Measurements from ENCODE around the gene ACADVL. TPM values are rescaled to one million over a fixed set of nuclear protein-coding genes. Genes with fewer than 3 reads are reported as not detected.
"Not testable (repeated sequence)": the region's sequence is repeated elsewhere in the genome, so short reads cannot be mapped to it uniquely, and the experiment has no call there.

The ACADVL gene
- total RNA-seq, 1 donor: 163 TPM

- peak overlapping the region; percentile 79 for H2AFZ ChIP-seq (ENCODE audit: low read length)
- H3K79me2 ChIP-seq (ENCODE audit: insufficient read depth, low read length): no peaks in the 10 kb centered on the region
- H3K36me3 ChIP-seq (ENCODE audit: insufficient read depth, low read length): no peaks in the 10 kb centered on the region
- H3K27ac ChIP-seq (ENCODE audit: low read depth, low read length): no peak overlapping the region
- peaks cover 18% of the 10 kb centered on the region for H3K4me1 ChIP-seq (ENCODE audit: insufficient read depth, low read length)
- H3K27me3 ChIP-seq (ENCODE audit: insufficient read depth, low read length): peaks cover 4% of the 10 kb centered on the region
- H3K9me3 ChIP-seq (ENCODE audit: low read depth, low read length): no peaks in the 10 kb centered on the region
- TF ChIP-seq CTCF (IDR thresholded peaks at IDR 0.05; ENCODE audit: extremely low read depth, low read depth, low read length): no peak
- no peaks in the 10 kb centered on the region for H4K20me1 ChIP-seq (ENCODE audit: insufficient read depth, low read length)
- H3K4me3 ChIP-seq (ENCODE audit: insufficient read depth, low read length): peak overlapping the region; percentile 72
- peak overlapping the region; percentile 87 for H3K4me2 ChIP-seq (ENCODE audit: insufficient read depth, low read length)
- DNase-seq (ENCODE audit: insufficient read length, low spot score, missing footprints): peak; percentile 69
These were observed 41.7 kb upstream of the ACADVL start for GRCh38 chr17:7177954-7178477.

DNA sequence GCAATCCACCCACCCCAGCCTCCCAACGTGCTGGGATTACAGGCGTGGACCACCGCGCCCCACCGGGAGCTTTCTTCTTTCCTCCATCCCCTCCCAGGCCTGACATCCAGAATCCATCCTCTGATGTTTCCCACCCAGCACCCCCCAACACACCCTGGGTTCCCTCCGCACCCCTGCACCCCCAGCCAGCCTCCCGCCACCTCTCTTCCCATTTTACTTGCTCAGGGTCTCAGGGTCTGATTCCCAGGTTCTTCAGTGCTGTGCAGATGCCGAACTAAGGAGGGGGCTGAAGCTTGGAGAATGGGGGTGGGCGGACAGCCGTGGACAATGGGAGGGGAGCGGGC lies 40.8 kb upstream of the ACADVL start:
- Histone ChIP-seq H3K4me3 (ENCODE audit: insufficient read depth, low read length) (no peak overlapping the region), H3K4me2 (ENCODE audit: insufficient read depth, low read length) (no peak overlapping the region), H3K36me3 (ENCODE audit: insufficient read depth, low read length) (no peaks in the 10 kb centered on the region), H3K4me1 (ENCODE audit: insufficient read depth, low read length) (peaks cover 18% of the 10 kb centered on the region), H4K20me1 (ENCODE audit: insufficient read depth, low read length) (no peaks in the 10 kb centered on the region), H3K79me2 (ENCODE audit: insufficient read depth, low read length) (no peaks in the 10 kb centered on the region), H3K9me3 (ENCODE audit: low read depth, low read length) (no peaks in the 10 kb centered on the region), H2AFZ (ENCODE audit: low read length) (no peak overlapping the region), H3K27ac (ENCODE audit: low read depth, low read length) (no peak overlapping the region), H3K27me3 (ENCODE audit: insufficient read depth, low read length) (peaks cover 4% of the 10 kb centered on the region)
- no peak for DNase-seq (ENCODE audit: insufficient read length, low spot score, missing footprints)
- TF ChIP-seq CTCF (IDR thresholded peaks at IDR 0.05; ENCODE audit: extremely low read depth, low read depth, low read length): no peak

- Histone ChIP-seq H3K4me3 (ENCODE audit: insufficient read depth, low read length) (peak within 1 kb of the TSS; percentile 72), H3K79me2 (ENCODE audit: insufficient read depth, low read length) (no peaks in the 10 kb centered on the region)
These were observed 40.2 kb upstream of the ACADVL start, which contains the start of gene ASGR1 for GRCh38 chr17:7179317-7180254. TSS of gene ASGR1 (minus strand) at chr17:7179370. CDS start at chr17:7178563, 807 bp downstream.

DNA sequence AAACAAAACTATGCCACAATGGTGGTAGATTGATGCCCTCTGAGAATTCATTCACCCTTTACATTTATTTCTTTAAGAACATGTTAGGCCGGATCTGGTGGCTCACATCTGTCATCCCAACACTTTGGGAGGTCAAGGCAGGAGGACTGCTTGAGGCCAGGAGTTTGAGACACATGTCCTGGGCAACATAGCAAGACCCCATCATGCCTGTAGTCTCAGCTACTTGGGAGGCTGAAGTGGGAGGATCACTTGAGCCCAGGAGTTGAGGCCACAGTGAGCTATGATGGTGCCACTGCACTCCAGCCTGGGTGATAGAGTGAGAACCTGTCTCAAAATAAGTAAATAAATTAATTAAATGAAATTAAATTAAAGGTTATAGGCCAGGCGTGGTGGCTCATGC lies 37.6 kb upstream of the ACADVL start:
- H3K36me3 ChIP-seq (ENCODE audit: insufficient read depth, low read length); H3K9me3 ChIP-seq (ENCODE audit: low read depth, low read length); H3K27me3 ChIP-seq (ENCODE audit: insufficient read depth, low read length); H3K79me2 ChIP-seq (ENCODE audit: insufficient read depth, low read length); DNase-seq (ENCODE audit: insufficient read length, low spot score, missing footprints); H4K20me1 ChIP-seq (ENCODE audit: insufficient read depth, low read length); H3K27ac ChIP-seq (ENCODE audit: low read depth, low read length); H2AFZ ChIP-seq (ENCODE audit: low read length); H3K4me2 ChIP-seq (ENCODE audit: insufficient read depth, low read length); H3K4me3 ChIP-seq (ENCODE audit: insufficient read depth, low read length): not testable (repeated sequence)
- H3K4me1 ChIP-seq (ENCODE audit: insufficient read depth, low read length): peaks cover 14% of the 10 kb centered on the region

More at GRCh38 chr17:7179317-7180254, 40.2 kb upstream of the ACADVL start, which contains the start of gene ASGR1:
- Histone ChIP-seq H3K36me3 (ENCODE audit: insufficient read depth, low read length) (no peaks in the 10 kb centered on the region), H3K27ac (ENCODE audit: low read depth, low read length) (no peak within 1 kb of the TSS), H3K27me3 (ENCODE audit: insufficient read depth, low read length) (peaks cover 4% of the 10 kb centered on the region), H3K9me3 (ENCODE audit: low read depth, low read length) (no peaks in the 10 kb centered on the region), H4K20me1 (ENCODE audit: insufficient read depth, low read length) (no peaks in the 10 kb centered on the region), H3K4me2 (ENCODE audit: insufficient read depth, low read length) (peak within 1 kb of the TSS; percentile 87), H3K4me1 (ENCODE audit: insufficient read depth, low read length) (peaks cover 15% of the 10 kb centered on the region), H2AFZ (ENCODE audit: low read length) (peak within 1 kb of the TSS; percentile 79)
- DNase-seq (ENCODE audit: insufficient read length, low spot score, missing footprints): peak; percentile 68
- TF ChIP-seq CTCF (IDR thresholded peaks at IDR 0.05; ENCODE audit: extremely low read depth, low read depth, low read length): no peak

All from osteoblast (primary cell).